ENCODE measurements around the gene SF3A1. TPM values are rescaled to one million over a fixed set of nuclear protein-coding genes. Genes with fewer than 3 reads are reported as not detected.
"Not testable (repeated sequence)": the region's sequence is repeated elsewhere in the genome, so short reads cannot be mapped to it uniquely, and the experiment has no call there.

The SF3A1 gene
- total RNA-seq, 1 donor from 2014 or later: 89.2 TPM

DNA sequence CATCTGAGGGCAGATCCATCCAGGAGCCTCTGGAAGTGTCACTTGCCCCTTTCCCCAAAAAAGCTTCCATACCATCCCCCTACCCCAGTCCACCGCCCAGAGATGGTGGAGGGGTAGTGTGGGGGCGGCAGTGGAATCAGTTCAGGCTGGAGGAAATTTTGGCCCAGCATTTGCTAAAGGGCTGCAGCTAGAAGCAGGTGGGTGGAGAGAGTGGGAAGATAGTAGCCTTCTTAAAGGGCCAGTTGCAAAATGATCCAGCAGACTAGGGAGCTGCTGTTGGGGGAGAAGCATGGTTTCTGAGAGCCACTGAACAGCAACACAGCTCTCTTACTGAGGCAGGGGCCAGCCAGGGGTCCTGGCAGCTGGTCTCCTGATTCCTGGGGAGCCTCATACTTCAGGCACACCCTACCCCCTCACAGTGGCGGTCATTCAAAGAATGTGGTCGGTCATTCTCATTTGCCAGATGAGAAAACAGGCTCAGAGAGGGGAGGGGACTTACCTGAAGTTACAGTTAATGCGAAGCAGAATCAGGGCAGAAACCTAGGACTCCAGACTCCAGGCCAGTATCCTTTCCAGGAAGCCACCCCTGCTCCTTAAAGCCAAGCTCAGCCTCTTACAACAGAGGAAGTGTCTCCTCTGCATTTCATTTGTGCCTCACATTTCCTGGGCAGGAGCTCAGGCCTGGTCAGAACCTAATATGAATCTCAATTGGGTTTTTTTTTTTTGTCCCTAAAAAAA lies 45.5 kb upstream of the SF3A1 start:
- H3K36me3 ChIP-seq: no peaks in the 10 kb centered on the region
- H3K9me3 ChIP-seq (replicated peaks): no peaks in the 10 kb centered on the region
- H3K27ac ChIP-seq (replicated peaks): no peak overlapping the region
- peaks cover 15% of the 10 kb centered on the region for H3K27me3 ChIP-seq (ENCODE audit: low read depth)
- H3K4me1 ChIP-seq: peaks cover 10% of the 10 kb centered on the region
- DNase-seq: no peak
- H3K4me3 ChIP-seq: no peak overlapping the region
- TF ChIP-seq, protein P1, sequence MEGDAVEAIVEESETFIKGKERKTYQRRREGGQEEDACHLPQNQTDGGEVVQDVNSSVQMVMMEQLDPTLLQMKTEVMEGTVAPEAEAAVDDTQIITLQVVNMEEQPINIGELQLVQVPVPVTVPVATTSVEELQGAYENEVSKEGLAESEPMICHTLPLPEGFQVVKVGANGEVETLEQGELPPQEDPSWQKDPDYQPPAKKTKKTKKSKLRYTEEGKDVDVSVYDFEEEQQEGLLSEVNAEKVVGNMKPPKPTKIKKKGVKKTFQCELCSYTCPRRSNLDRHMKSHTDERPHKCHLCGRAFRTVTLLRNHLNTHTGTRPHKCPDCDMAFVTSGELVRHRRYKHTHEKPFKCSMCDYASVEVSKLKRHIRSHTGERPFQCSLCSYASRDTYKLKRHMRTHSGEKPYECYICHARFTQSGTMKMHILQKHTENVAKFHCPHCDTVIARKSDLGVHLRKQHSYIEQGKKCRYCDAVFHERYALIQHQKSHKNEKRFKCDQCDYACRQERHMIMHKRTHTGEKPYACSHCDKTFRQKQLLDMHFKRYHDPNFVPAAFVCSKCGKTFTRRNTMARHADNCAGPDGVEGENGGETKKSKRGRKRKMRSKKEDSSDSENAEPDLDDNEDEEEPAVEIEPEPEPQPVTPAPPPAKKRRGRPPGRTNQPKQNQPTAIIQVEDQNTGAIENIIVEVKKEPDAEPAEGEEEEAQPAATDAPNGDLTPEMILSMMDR (IDR thresholded peaks at IDR 0.05; ENCODE audit: borderline replicate concordance): no peak
- intact Hi-C loops (cut with micrococcal nuclease): no loop called here

DNA sequence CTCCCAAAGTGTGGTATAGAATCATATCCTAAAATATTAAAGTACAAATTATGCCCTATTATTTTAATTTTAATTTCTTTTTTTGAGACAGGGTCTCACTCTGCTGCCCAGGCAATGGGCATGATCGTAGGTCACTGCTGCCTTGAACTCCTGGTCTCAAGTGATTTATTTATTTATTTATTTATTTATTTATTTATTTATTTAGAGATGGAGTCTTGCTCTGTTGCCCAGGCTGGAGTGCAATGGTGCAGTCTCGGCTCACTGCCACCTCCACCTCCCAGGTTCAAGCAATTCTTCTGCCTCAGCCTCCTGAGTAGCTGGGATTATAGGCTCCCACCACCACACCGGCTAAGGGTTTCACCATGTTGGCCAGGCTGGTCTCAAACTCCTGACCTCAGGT lies 44.3 kb upstream of the SF3A1 start:
- H3K4me3 ChIP-seq; DNase-seq; H3K9me3 ChIP-seq (replicated peaks); H3K27ac ChIP-seq (replicated peaks); intact Hi-C loops (cut with micrococcal nuclease); H3K36me3 ChIP-seq: not testable (repeated sequence)
- H3K4me1 ChIP-seq: peaks cover 21% of the 10 kb centered on the region
- H3K27me3 ChIP-seq (ENCODE audit: low read depth): peaks cover 26% of the 10 kb centered on the region

GRCh38 chr22:30400159-30400558 lies 43.5 kb upstream of the SF3A1 start:
- H3K27ac ChIP-seq (replicated peaks): no peak overlapping the region
- H3K4me1 ChIP-seq: peaks cover 21% of the 10 kb centered on the region
- DNase-seq: no peak
- no peaks in the 10 kb centered on the region for H3K36me3 ChIP-seq
- TF ChIP-seq, protein P1 (IDR thresholded peaks at IDR 0.05; ENCODE audit: borderline replicate concordance): no peak
- H3K9me3 ChIP-seq (replicated peaks): no peaks in the 10 kb centered on the region
- no peak overlapping the region for H3K4me3 ChIP-seq
- H3K27me3 ChIP-seq (ENCODE audit: low read depth): peaks cover 35% of the 10 kb centered on the region
- intact Hi-C loops (cut with micrococcal nuclease): no loop called here

GRCh38 chr22:30399718-30400117 lies 43.0 kb upstream of the SF3A1 start:
- no peak overlapping the region for H3K27ac ChIP-seq (replicated peaks)
- H3K4me1 ChIP-seq: peaks cover 21% of the 10 kb centered on the region
- intact Hi-C loops (cut with micrococcal nuclease): no loop called here
- TF ChIP-seq, protein P1 (IDR thresholded peaks at IDR 0.05; ENCODE audit: borderline replicate concordance): no peak
- no peaks in the 10 kb centered on the region for H3K36me3 ChIP-seq
- no peak overlapping the region for H3K4me3 ChIP-seq
- no peak for DNase-seq
- H3K9me3 ChIP-seq (replicated peaks): no peaks in the 10 kb centered on the region
- H3K27me3 ChIP-seq (ENCODE audit: low read depth): peaks cover 39% of the 10 kb centered on the region

DNA sequence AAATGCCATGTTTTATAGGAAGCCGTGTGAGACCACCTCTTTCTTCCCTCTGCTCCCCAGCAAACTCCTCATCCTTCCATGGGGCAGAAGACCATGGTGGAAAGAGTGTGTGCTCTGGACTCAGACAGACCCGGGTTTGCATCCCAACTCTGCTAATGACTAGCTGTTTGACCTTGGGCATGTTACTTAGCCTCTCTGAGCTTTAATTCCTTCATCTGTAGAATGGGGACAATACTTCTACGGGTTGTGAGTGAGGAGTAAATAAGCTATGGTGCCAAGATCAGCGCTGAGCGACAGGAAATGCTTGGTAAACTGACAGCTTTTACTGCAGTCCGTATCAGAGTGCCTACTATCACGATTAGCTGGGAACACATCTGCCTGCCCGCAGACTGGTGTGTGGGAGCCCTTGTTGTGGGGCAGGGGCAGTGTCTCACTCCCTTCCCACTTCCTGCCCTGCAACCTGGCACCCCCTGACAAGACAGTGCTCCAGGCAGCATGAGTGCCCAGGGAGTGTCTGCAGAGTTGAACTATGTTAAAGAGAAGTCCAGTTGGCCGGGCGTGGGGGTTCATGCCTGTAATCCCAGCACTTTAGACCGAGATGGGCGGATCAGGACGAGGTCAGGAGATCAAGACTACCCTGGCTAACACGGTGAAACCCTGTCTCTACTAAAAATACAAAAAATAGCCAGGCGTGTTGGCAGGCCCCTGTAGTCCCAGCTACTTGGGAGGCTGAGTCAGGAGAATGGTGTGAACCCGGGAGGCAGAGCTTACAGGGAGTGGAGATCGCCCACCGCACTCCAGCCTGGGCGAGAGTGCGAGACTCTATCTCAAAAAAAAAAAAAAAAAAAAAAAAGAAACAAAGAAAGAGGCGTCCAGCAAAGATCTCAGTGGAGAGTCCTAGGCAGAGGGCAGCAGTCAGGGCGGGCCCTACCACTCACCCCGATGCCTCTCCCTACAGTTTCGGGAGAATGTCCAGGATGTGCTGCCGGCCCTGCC lies 42.3 kb upstream of the SF3A1 start:
- intact Hi-C loops (cut with micrococcal nuclease): no loop called here
- DNase-seq: no peak
- no peaks in the 10 kb centered on the region for H3K36me3 ChIP-seq
- no peak overlapping the region for H3K4me3 ChIP-seq
- TF ChIP-seq, protein P1 (IDR thresholded peaks at IDR 0.05; ENCODE audit: borderline replicate concordance): no peak
- peaks cover 47% of the 10 kb centered on the region for H3K27me3 ChIP-seq (ENCODE audit: low read depth)
- no peak overlapping the region for H3K27ac ChIP-seq (replicated peaks)
- H3K4me1 ChIP-seq: peaks cover 21% of the 10 kb centered on the region
- no peaks in the 10 kb centered on the region for H3K9me3 ChIP-seq (replicated peaks)
